ACHN (cell line): ENCODE data around the gene C1orf210.

Experiments
- DNase-seq: peaks from one replicate; pipeline ENCODE4 v3.0.0-alpha.2; 2015
- in situ Hi-C: cut with HindIII; loops from 2 replicates; pipeline ENCODE4 v1.10.0; 2017; ENCODE audit warnings: low sequenced_read_pairs, low pct_ligation_motif_present, low pct_unique_long_range_greater_than_20kb

The C1orf210 gene

GRCh38 chr1:43300378-43301094 is 15.2 kb upstream of the C1orf210 start, which contains the start of gene TIE1:
Gene TIE1 (plus strand): TSS chr1:43300982. CDS start chr1:43301072, 90 bp downstream.
- in situ Hi-C loops, result no loop called here
- DNase-seq, result no peak

- no peak for DNase-seq
- in situ Hi-C loops, result no loop called here
Measured at GRCh38 chr1:43299101-43299500, 13.7 kb upstream of the C1orf210 start.

- in situ Hi-C loops, result no loop called here
- DNase-seq, result no peak
Measured at GRCh38 chr1:43298055-43298454, 12.7 kb upstream of the C1orf210 start.

GRCh38 chr1:43296207-43296606 is 10.8 kb upstream of the C1orf210 start:
- in situ Hi-C loops, result no loop called here
- no peak for DNase-seq

GRCh38 chr1:43294761-43295160 is 9.4 kb upstream of the C1orf210 start:
- in situ Hi-C loops, result no loop called here
- DNase-seq, result no peak

- in situ Hi-C loops, result no loop called here
- no peak for DNase-seq
Measured at GRCh38 chr1:43293896-43294760, 8.7 kb upstream of the C1orf210 start.

- no peak for DNase-seq
- in situ Hi-C loops, result no loop called here
Measured at GRCh38 chr1:43293176-43293575, 7.8 kb upstream of the C1orf210 start.

- in situ Hi-C loops, result no loop called here
Measured at GRCh38 chr1:43292679-43293078, 7.3 kb upstream of the C1orf210 start.

GRCh38 chr1:43292216-43292615 is 6.8 kb upstream of the C1orf210 start:
- in situ Hi-C loops, result no loop called here
- no peak for DNase-seq

More at GRCh38 chr1:43292679-43293078, 7.3 kb upstream of the C1orf210 start:
- no peak for DNase-seq

GRCh38 chr1:43288785-43289706 is 3.7 kb upstream of the C1orf210 start:
- DNase-seq, result no peak
- in situ Hi-C loops, result no loop called here

GRCh38 chr1:43288058-43288784 is 2.8 kb upstream of the C1orf210 start:
- in situ Hi-C loops, result no loop called here
- DNase-seq, result no peak

- in situ Hi-C loops, result no loop called here
- DNase-seq, result no peak
Measured at GRCh38 chr1:43286533-43286932, 1.2 kb upstream of the C1orf210 start.

GRCh38 chr1:43286115-43286514 is 734 bp upstream of the C1orf210 start:
- no peak for DNase-seq
- in situ Hi-C loops, result no loop called here

- DNase-seq, result no peak
- in situ Hi-C loops, result no loop called here
Measured at GRCh38 chr1:43284546-43285110, 753 bp downstream of the C1orf210 start.

- DNase-seq, result no peak
- in situ Hi-C loops, result no loop called here
Measured at GRCh38 chr1:43284065-43284464, 1.3 kb downstream of the C1orf210 start.

- in situ Hi-C loops, result no loop called here
- no peak for DNase-seq
Measured at GRCh38 chr1:43282220-43283195, 2.9 kb downstream of the C1orf210 start.

- in situ Hi-C loops, result no loop called here
- DNase-seq, result no peak
Measured at GRCh38 chr1:43280692-43281091, 4.7 kb downstream of the C1orf210 start.
